Kidney (tissue), 14 donors: ENCODE data around the gene LGALS14. TPM values are rescaled to one million over a fixed set of nuclear protein-coding genes. Genes with fewer than 3 reads are reported as not detected.
"Not testable (repeated sequence)": the region's sequence is repeated elsewhere in the genome, so short reads cannot be mapped to it uniquely, and the experiment has no call there.

ENCODE experiments used
- DNase-seq, 5 donors: peaks; one replicate each; pipeline ENCODE4 v3.0.0-alpha.2; 2013 to 2020
- FAIRE-seq: peaks from 2 replicates; lab custom pipeline; 2012; peaks lifted over from hg19 to GRCh38; lab: Jason Lieb, UNC
- H3K27ac ChIP-seq, 2 donors: one replicate each; pipeline ENCODE4 v1.7.0; 2013; ENCODE audit warnings: low read depth in 2 of 2, low read length in 2 of 2, inconsistent platforms in 1 of 2
- H3K27me3 ChIP-seq: one replicate; pipeline ENCODE4 v1.7.1; 2013; ENCODE audit warnings: low read length, inconsistent platforms; ENCODE audit not compliant: control insufficient read depth, insufficient read depth
- H3K36me3 ChIP-seq, 3 donors: one replicate each; pipeline versions ENCODE4 v1.7.0 to v1.7.1; 2013; ENCODE audit warnings: low read length in 3 of 3, control low read depth in 1 of 3, inconsistent platforms in 1 of 3; ENCODE audit not compliant: insufficient read depth in 3 of 3, control insufficient read depth in 2 of 3
- H3K4me1 ChIP-seq, 3 donors: one replicate each; pipeline versions ENCODE4 v1.7.0 to v1.7.1; 2013; ENCODE audit warnings: low read length in 3 of 3, inconsistent platforms in 1 of 3, low read depth in 1 of 3; ENCODE audit not compliant: control insufficient read depth in 2 of 3, insufficient read depth in 2 of 3
- H3K4me3 ChIP-seq, 3 donors: one replicate each; pipeline versions ENCODE4 v1.7.0 to v1.8.1; 2013; ENCODE audit warnings: low read length in 3 of 3, control low read depth in 1 of 3, inconsistent platforms in 1 of 3
- H3K9ac ChIP-seq, 3 donors: one replicate each; pipeline versions ENCODE4 v1.7.0 to v1.7.1; 2013; ENCODE audit warnings: low read length in 3 of 3, control low read depth in 1 of 3, inconsistent platforms in 1 of 3
- H3K9me3 ChIP-seq, 3 donors: one replicate each; pipeline versions ENCODE4 v1.7.0 to v1.7.1; 2013; ENCODE audit warnings: low read length in 3 of 3, control low read depth in 1 of 3, inconsistent platforms in 1 of 3; ENCODE audit not compliant: control insufficient read depth in 2 of 3, insufficient read depth in 1 of 3
- CTCF ChIP-seq: IDR thresholded peaks from 3 replicates; pipeline ENCODE4 v1.5.1; 2012; ENCODE audit warnings: mild to moderate bottlenecking, moderate library complexity, borderline replicate concordance; ENCODE audit not compliant: insufficient read depth; ENCODE audit errors: extremely low read depth
- intact Hi-C: fragments of 100-400 bp; cut with DNase I; formaldehyde crosslinking; loops from one replicate; pipeline ENCODE4 v1.11.1; 2022
- polyA plus RNA-seq: library from polyadenylated mRNA; stranded (reverse); fragments of 350-450 nt; fragmentation: Illumina TruSeq; extraction: RNeasy Lipid Tissue Mini Kit (QIAGEN cat#74804); gene quantifications from one replicate; pipeline ENCODE4 v1.2.3, GENCODE V29; 2014; ENCODE audit warnings: low read depth, low replicate concordance; ENCODE audit not compliant: insufficient read depth
- total RNA-seq: library from RNA; stranded (reverse); fragmentation: NEBNext Ultra II Directional; extraction: Animal tissue kit (Norgen Biotek cat#: 25700); gene quantifications from one replicate; pipeline ENCODE4 v1.2.1, GENCODE V29; 2021
- donor health status: control.
- donor health status: control.
- donor health status: control.
- donor health status: control.
- donor health status: control.
- donor health status: DM: yes; HTN: yes; CAD: no.
- donor health status: Normal renal cell carcinoma (clear cell type).

LGALS14 gene
- total and polyA plus RNA-seq, 2 donors from 2014 or later, result not detected

GRCh38 chr19:39671739-39672363 is 32.4 kb upstream of the LGALS14 start:
- intact Hi-C loops, result loop anchor here (5.0 kb wide), 1 partner anchor 120 kb away; no protein-coding TSS in a partner anchor
- H3K27ac ChIP-seq, result no peak overlapping the region
- DNase-seq (peak in 4 of 5 donors; percentile 35 to 82 (median 58)), FAIRE-seq (no peak)
- no peak overlapping the region for H3K4me3 ChIP-seq
- H3K9me3 ChIP-seq, result no peaks in the 10 kb centered on the region
- peak; percentile 57 for TF ChIP-seq CTCF
- H3K36me3 ChIP-seq, result no peaks in the 10 kb centered on the region
- no peak overlapping the region for H3K9ac ChIP-seq
- H3K27me3 ChIP-seq, result no peaks in the 10 kb centered on the region
- no peaks in the 10 kb centered on the region for H3K4me1 ChIP-seq

GRCh38 chr19:39672473-39672872 is 31.8 kb upstream of the LGALS14 start:
- Histone ChIP-seq H3K27ac (no peak overlapping the region), H3K4me1 (no peaks in the 10 kb centered on the region), H3K4me3 (no peak overlapping the region), H3K9ac (no peak overlapping the region), H3K36me3 (no peaks in the 10 kb centered on the region), H3K27me3 (no peaks in the 10 kb centered on the region), H3K9me3 (no peaks in the 10 kb centered on the region)
- TF ChIP-seq CTCF, result no peak
- DNase-seq (no peak), FAIRE-seq (no peak)
- intact Hi-C loops, result loop anchor here (5.0 kb wide), 1 partner anchor 120 kb away; no protein-coding TSS in a partner anchor

- not testable (repeated sequence) for H3K9me3 ChIP-seq, DNase-seq, H3K9ac ChIP-seq, FAIRE-seq, H3K36me3 ChIP-seq, H3K4me3 ChIP-seq, H3K27ac ChIP-seq, H3K27me3 ChIP-seq, H3K4me1 ChIP-seq
- intact Hi-C loops, result loop anchor here (5.0 kb wide), 1 partner anchor 122 kb away; no protein-coding TSS in a partner anchor
Measured at GRCh38 chr19:39673862-39674261, 30.4 kb upstream of the LGALS14 start.

- Histone ChIP-seq H3K27ac (no peak overlapping the region), H3K9me3 (no peaks in the 10 kb centered on the region), H3K36me3 (no peaks in the 10 kb centered on the region), H3K9ac (no peak overlapping the region), H3K4me3 (no peak overlapping the region), H3K4me1 (peaks cover 0 to 4% (median 0%) of the 10 kb centered on the region in 3 donors), H3K27me3 (no peaks in the 10 kb centered on the region)
- no peak for TF ChIP-seq CTCF
- intact Hi-C loops, result no loop called here
- no peak for FAIRE-seq
- DNase-seq, result no peak
Measured at GRCh38 chr19:39676004-39676403, 28.3 kb upstream of the LGALS14 start.
